ENCODE data around the gene ZNF766. TPM values are rescaled to one million over a fixed set of nuclear protein-coding genes. Genes with fewer than 3 reads are reported as not detected.

ZNF766 gene
- total RNA-seq, 2 donors from 2014 or later, result 6.8 to 16.9 TPM

DNA sequence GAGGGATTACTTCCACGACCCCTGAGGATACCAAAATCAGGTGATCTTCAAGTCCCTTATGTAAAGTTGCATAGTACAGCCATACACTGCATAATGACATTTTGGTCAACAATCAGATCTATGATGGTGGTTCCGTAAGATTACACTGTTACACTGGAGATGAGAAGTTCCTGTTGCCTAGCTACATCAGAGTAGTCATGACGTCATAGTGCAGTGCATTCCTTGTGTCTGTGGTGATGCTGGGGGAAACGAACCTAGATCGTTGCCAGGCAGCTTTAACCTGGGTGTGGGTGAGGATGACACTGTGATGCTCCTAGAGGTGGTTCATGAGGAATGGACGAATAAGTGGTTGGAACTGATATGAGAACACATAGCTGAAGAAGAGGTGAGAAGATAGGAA is 75.8 kb downstream of the ZNF766 start:
- no peaks in the 10 kb centered on the region for H3K4me1 ChIP-seq (ENCODE audit: control insufficient read depth in 1 of 2, low read depth in 2 of 2)
- no peak overlapping the region for H3K27ac ChIP-seq
- H3K9me3 ChIP-seq, result no peaks in the 10 kb centered on the region
- H3K4me3 ChIP-seq, result no peak overlapping the region
- H3K36me3 ChIP-seq, result no peaks in the 10 kb centered on the region
- no peak for ATAC-seq (ENCODE audit: insufficient number of reproducible peaks, low FRiP score, low read depth)
- no peaks in the 10 kb centered on the region for H3K27me3 ChIP-seq (replicated peaks; ENCODE audit: insufficient read depth)
- DNase-seq (ENCODE audit: low spot score), result no peak
- no peak for TF ChIP-seq CTCF (IDR thresholded peaks at IDR 0.05)

Other genes with a start within 250 kb of the ZNF766 start
- gene ZNF614, start 241.2 kb upstream of the ZNF766 start, total RNA-seq, result 10 to 100 TPM in 1 of 2 donors, 1 to 10 TPM in 1; 3.9 to 11.6 TPM
- gene ZNF432, start 220.7 kb upstream of the ZNF766 start, total RNA-seq, result 10 to 100 TPM in 1 of 2 donors, 1 to 10 TPM in 1; 8.9 to 30.1 TPM
- 100 to 1,000 TPM in 1 of 2 donors, 10 to 100 TPM in 1; 46.3 to 105 TPM for gene ZNF841, start 173.8 kb upstream of the ZNF766 start, total RNA-seq
- gene ZNF616, start 129.6 kb upstream of the ZNF766 start, total RNA-seq, result 1 to 10 TPM; 2.8 to 6.2 TPM
- gene ZNF836, start 98.0 kb upstream of the ZNF766 start, total RNA-seq, result 10 to 100 TPM in 1 of 2 donors, 1 to 10 TPM in 1; 8.4 to 29.3 TPM
- 100 to 1,000 TPM; 153 to 252 TPM for gene PPP2R1A, start 79.5 kb upstream of the ZNF766 start, total RNA-seq
- gene ZNF480, start 27.6 kb downstream of the ZNF766 start, total RNA-seq, result 1 to 10 TPM; 4.6 to 8.5 TPM
- 1 to 10 TPM; 1.1 to 1.8 TPM for gene ZNF610, start 66.7 kb downstream of the ZNF766 start, total RNA-seq
- gene ZNF880, start 100.3 kb downstream of the ZNF766 start, total RNA-seq, result 10 to 100 TPM; 14.6 to 23.7 TPM
- 10 to 100 TPM; 31.7 to 43.4 TPM for gene ZNF528, start 128.3 kb downstream of the ZNF766 start, total RNA-seq
- gene ZNF534, start 159.6 kb downstream of the ZNF766 start, total RNA-seq, result under 1 TPM; 0.49 to 0.68 TPM
- 1 to 10 TPM in 1 of 2 donors, under 1 TPM in 1; 0.41 to 4.7 TPM for gene ZNF578, start 184.0 kb downstream of the ZNF766 start, total RNA-seq